GM12878 (cell line): ENCODE measurements around the gene C11orf52. TPM values are rescaled to one million over a fixed set of nuclear protein-coding genes. Genes with fewer than 3 reads are reported as not detected.

Experiments used
- ASH2L ChIP-seq: fragments of 300-600, 200-600 bp; sonication (generic); IDR thresholded peaks from 2 replicates; pipeline ENCODE4 v1.6.1; 2017; ENCODE audit warnings: low read depth, mild to moderate bottlenecking, borderline replicate concordance
- ATF2 ChIP-seq: IDR thresholded peaks from 2 replicates; pipeline ENCODE4 v1.6.1; 2012; ENCODE audit warnings: low read length, inconsistent platforms
- CREB1 ChIP-seq: IDR thresholded peaks from 2 replicates; pipeline ENCODE4 v1.6.1; 2012; ENCODE audit warnings: low read depth, mild to moderate bottlenecking, inconsistent platforms
- CREM ChIP-seq: IDR thresholded peaks from 2 replicates; pipeline ENCODE4 v1.6.1; 2014; ENCODE audit warnings: antibody characterized with exemption, low read depth
- DPF2 ChIP-seq: fragments of 450-650 bp; IDR thresholded peaks from 2 replicates; pipeline ENCODE4 v1.6.1; 2017; ENCODE audit warnings: mild to moderate bottlenecking
- EP300 ChIP-seq, 2 experiments: fragments of 150-350 bp in 1 of 2; IDR thresholded peaks; 2 replicates each; pipeline ENCODE4 v1.6.1; 2011 to 2012; ENCODE audit warnings: low read depth in 2 of 2, low read length in 2 of 2, borderline replicate concordance in 1 of 2, improper control_type of control experiment in 1 of 2, inconsistent platforms in 1 of 2; ENCODE audit not compliant: control insufficient read depth in 1 of 2
- EZH2 ChIP-seq: IDR thresholded peaks from 2 replicates; pipeline ENCODE4 v1.6.1; 2012; ENCODE audit warnings: low read depth, mild to moderate bottlenecking, control low read depth, inconsistent platforms, low read length, borderline replicate concordance; ENCODE audit not compliant: control insufficient read depth
- IRF4 ChIP-seq: IDR thresholded peaks from 2 replicates; pipeline ENCODE4 v1.6.1; 2011; ENCODE audit warnings: low read depth, low read length
- JUNB ChIP-seq: IDR thresholded peaks from 2 replicates; pipeline ENCODE4 v1.6.1; 2016; ENCODE audit warnings: antibody characterized with exemption, mild to moderate bottlenecking
- KAT2A ChIP-seq: conservative IDR thresholded peaks from 2 replicates; pipeline ENCODE4 v1.6.1; 2011; ENCODE audit warnings: low read depth, low read length; ENCODE audit not compliant: control insufficient read depth
- MAX ChIP-seq: IDR thresholded peaks from 2 replicates; pipeline ENCODE4 v1.6.1; 2012; ENCODE audit warnings: low read depth, low read length, improper control_type of control experiment
- MYC ChIP-seq: IDR thresholded peaks from 2 replicates; pipeline ENCODE4 v1.6.1; 2011; ENCODE audit warnings: mild to moderate bottlenecking, low read length, moderate library complexity, inconsistent platforms; ENCODE audit not compliant: insufficient read depth, insufficient replicate concordance, insufficient read length, severe bottlenecking
- POU2F2 ChIP-seq: IDR thresholded peaks from 3 replicates; pipeline ENCODE4 v1.6.1; 2011; ENCODE audit warnings: low read depth, mild to moderate bottlenecking, low read length, borderline replicate concordance
- RAD51 ChIP-seq: fragments of 450-650 bp; IDR thresholded peaks from 2 replicates; pipeline ENCODE4 v1.6.1; 2016; ENCODE audit warnings: moderate library complexity, mild to moderate bottlenecking, inconsistent platforms
- RELA ChIP-seq: fragments of 450-650 bp; IDR thresholded peaks from 2 replicates; pipeline ENCODE4 v1.8.0; 2014; ENCODE audit warnings: borderline replicate concordance; ENCODE audit not compliant: partially characterized antibody
- RUNX3 ChIP-seq: IDR thresholded peaks from 2 replicates; pipeline ENCODE4 v1.6.1; 2012; ENCODE audit warnings: low read length, inconsistent platforms
- SIX5 ChIP-seq: IDR thresholded peaks from 2 replicates; pipeline ENCODE4 v1.6.1; 2011; ENCODE audit warnings: mild to moderate bottlenecking, low read depth, low read length, moderate library complexity; ENCODE audit not compliant: severe bottlenecking
- SMAD1 ChIP-seq: fragments of 450-650 bp; IDR thresholded peaks from 2 replicates; pipeline ENCODE4 v1.6.1; 2018; ENCODE audit warnings: mild to moderate bottlenecking, low read depth; ENCODE audit not compliant: partially characterized antibody
- SPI1 ChIP-seq: IDR thresholded peaks from 2 replicates; pipeline ENCODE4 v1.6.1; 2011; ENCODE audit warnings: low read depth, mild to moderate bottlenecking, low read length, moderate library complexity, borderline replicate concordance; ENCODE audit not compliant: insufficient read depth
- TCF3 ChIP-seq: IDR thresholded peaks from 2 replicates; pipeline ENCODE4 v1.6.1; 2012; ENCODE audit warnings: low read depth, mild to moderate bottlenecking, low read length, borderline replicate concordance; ENCODE audit not compliant: insufficient read depth
- polyA plus RNA-seq, 11 experiments: library from polyadenylated mRNA; depleted of rRNA in 4 of 11; unstranded in 6 of 11; stranded (reverse) in 5 of 11; fragments of >200 nt; fragmentation: Nextera tagmentation in 4 of 11; fragmentation: Illumina TruSeq in 1 of 11; extraction: Ambion mirVana in 4 of 11; extraction: Trizol in 1 of 11; gene quantifications; 1 replicate in 1 of 11; 2 replicates in 10 of 11; pipeline versions ENCODE4 v1.2.1 to v1.2.3, GENCODE V29; 2011 to 2016; ENCODE audit warnings: inconsistent platforms in 2 of 11, missing spikeins in 2 of 11, low read depth in 1 of 11
- total RNA-seq, 4 experiments: library from RNA; depleted of rRNA in 3 of 4; stranded (reverse); fragments of >200 nt in 3 of 4; fragmentation: Illumina TruSeq in 1 of 4; extraction: Trizol in 1 of 4; gene quantifications; 2 replicates each; pipeline versions ENCODE4 v1.2.1 to v1.2.3, GENCODE V29; 2013 to 2021
- TF ChIP-seq, protein P1 (sequence below): fragments of 450-650 bp; IDR thresholded peaks from 2 replicates; pipeline ENCODE4 v1.6.1; 2018; ENCODE audit warnings: borderline replicate concordance, mild to moderate bottlenecking; ENCODE audit not compliant: partially characterized antibody
- TF ChIP-seq, protein P2 (sequence below): fragments of 450-650 bp; IDR thresholded peaks from 2 replicates; pipeline ENCODE4 v1.6.1; 2017; ENCODE audit warnings: antibody characterized with exemption, mild to moderate bottlenecking, moderate library complexity

C11orf52 gene
- total and polyA plus RNA-seq, 10 of the 15 experiments (the other 5 are each of a cell fraction or from before 2014, with no cell fraction given), result not detected

DNA sequence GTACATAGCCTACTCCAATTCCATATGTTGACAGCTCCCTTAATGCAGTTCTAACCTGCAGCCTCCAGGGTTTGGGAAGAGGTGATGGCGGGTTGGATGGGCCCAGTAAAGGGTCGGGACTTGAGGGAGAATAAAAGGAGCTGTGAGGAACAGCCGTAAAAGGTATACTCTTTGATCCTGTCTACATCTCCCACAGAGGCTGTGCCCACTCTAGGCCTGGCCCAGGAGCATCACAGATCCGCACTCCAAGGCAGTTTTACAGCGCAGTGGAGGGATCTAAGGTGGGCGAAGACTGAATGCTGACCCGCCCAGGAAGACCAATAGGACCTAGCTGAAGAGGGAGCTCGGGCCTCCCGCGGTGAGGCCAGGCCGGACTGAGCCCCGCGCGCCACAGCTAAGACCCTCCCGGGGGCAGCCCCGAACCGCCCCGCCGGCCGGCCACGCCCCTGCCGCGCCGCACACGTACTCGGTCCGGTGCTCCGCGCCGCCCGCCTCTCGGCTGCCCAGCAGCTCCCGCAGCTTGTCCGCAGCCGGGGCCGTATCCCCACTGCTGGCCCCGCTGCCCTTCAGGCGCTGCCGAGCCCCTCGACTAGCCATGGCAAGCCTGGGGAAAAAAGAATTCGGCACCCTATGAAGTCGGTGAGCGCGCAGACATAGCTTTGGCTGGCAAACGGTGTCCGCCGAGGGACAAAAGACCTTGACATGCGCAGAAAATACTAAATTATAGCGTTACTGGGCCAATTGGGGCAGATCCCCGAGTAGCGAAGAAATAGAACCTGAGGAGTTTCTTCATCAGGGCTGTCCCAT is 47.6 kb upstream of the C11orf52 start, which contains the start of gene ALG9 (continued):
- TF ChIP-seq SMAD1 (no peak), JUNB (no peak), EZH2 (no peak), ASH2L (peak; percentile 97; the same call in 1 of the 2 replicates), CREM (peak; percentile 32; the same call in 1 of the 2 replicates), MYC (no peak), TCF3 (no peak), SIX5 (peak; percentile 32), DPF2 (peak; percentile 78), ATF2 (no peak), SPI1 (no peak), CREB1 (peak; percentile 58; the same call in 1 of the 2 replicates), IRF4 (no peak), RELA (peak; percentile 75), MAX (no peak; the same call in none of the 2 replicates), RUNX3 (peak; percentile 2; the same call in 1 of the 2 replicates), EP300 (IDR thresholded peaks at IDR 0.05; ENCODE audit: borderline replicate concordance in 1 of 2, control insufficient read depth in 1 of 2, low read depth in 2 of 2, low read length in 2 of 2) (no peak), RAD51 (no peak), KAT2A (no peak), POU2F2 (no peak)
- TF ChIP-seq, protein P1, sequence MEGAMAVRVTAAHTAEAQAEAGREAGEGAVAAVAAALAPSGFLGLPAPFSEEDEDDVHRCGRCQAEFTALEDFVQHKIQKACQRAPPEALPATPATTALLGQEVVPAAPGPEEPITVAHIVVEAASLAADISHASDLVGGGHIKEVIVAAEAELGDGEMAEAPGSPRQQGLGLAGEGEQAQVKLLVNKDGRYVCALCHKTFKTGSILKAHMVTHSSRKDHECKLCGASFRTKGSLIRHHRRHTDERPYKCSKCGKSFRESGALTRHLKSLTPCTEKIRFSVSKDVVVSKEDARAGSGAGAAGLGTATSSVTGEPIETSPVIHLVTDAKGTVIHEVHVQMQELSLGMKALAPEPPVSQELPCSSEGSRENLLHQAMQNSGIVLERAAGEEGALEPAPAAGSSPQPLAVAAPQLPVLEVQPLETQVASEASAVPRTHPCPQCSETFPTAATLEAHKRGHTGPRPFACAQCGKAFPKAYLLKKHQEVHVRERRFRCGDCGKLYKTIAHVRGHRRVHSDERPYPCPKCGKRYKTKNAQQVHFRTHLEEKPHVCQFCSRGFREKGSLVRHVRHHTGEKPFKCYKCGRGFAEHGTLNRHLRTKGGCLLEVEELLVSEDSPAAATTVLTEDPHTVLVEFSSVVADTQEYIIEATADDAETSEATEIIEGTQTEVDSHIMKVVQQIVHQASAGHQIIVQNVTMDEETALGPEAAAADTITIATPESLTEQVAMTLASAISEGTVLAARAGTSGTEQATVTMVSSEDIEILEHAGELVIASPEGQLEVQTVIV, result no peak
- TF ChIP-seq, protein P2, sequence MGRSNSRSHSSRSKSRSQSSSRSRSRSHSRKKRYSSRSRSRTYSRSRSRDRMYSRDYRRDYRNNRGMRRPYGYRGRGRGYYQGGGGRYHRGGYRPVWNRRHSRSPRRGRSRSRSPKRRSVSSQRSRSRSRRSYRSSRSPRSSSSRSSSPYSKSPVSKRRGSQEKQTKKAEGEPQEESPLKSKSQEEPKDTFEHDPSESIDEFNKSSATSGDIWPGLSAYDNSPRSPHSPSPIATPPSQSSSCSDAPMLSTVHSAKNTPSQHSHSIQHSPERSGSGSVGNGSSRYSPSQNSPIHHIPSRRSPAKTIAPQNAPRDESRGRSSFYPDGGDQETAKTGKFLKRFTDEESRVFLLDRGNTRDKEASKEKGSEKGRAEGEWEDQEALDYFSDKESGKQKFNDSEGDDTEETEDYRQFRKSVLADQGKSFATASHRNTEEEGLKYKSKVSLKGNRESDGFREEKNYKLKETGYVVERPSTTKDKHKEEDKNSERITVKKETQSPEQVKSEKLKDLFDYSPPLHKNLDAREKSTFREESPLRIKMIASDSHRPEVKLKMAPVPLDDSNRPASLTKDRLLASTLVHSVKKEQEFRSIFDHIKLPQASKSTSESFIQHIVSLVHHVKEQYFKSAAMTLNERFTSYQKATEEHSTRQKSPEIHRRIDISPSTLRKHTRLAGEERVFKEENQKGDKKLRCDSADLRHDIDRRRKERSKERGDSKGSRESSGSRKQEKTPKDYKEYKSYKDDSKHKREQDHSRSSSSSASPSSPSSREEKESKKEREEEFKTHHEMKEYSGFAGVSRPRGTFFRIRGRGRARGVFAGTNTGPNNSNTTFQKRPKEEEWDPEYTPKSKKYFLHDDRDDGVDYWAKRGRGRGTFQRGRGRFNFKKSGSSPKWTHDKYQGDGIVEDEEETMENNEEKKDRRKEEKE, result no peak
